GM12865 (cell line): ENCODE data around the gene RASA3.
"Not testable (repeated sequence)": the region's sequence is repeated elsewhere in the genome, so short reads cannot be mapped to it uniquely, and the experiment has no call there.

Source experiments
- DNase-seq: peaks from one replicate; pipeline ENCODE4 v3.0.0; 2010; ENCODE audit warnings: low read depth
- H3K4me3 ChIP-seq: 2 replicates; pipeline ENCODE4 v1.5.1; 2011; ENCODE audit warnings: mild to moderate bottlenecking, low read depth, low read length, control low read depth
- CTCF ChIP-seq: IDR thresholded peaks from 2 replicates; pipeline ENCODE4 v1.5.1; 2011; ENCODE audit warnings: low read length, control low read depth, low read depth, inconsistent platforms; ENCODE audit not compliant: insufficient read depth; ENCODE audit errors: missing control alignments

RASA3 gene

GRCh38 chr13:113995051-113995601 lies 137.3 kb downstream of the RASA3 start:
- no peak for DNase-seq
- no peak overlapping the region for H3K4me3 ChIP-seq
- no peak for TF ChIP-seq CTCF

GRCh38 chr13:113992276-113993005 lies 140.0 kb downstream of the RASA3 start:
- TF ChIP-seq CTCF, result no peak

GRCh38 chr13:113991676-113992179 lies 140.7 kb downstream of the RASA3 start:
- H3K4me3 ChIP-seq, result no peak overlapping the region
- no peak for TF ChIP-seq CTCF
- no peak for DNase-seq

More at GRCh38 chr13:113992276-113993005, 140.0 kb downstream of the RASA3 start:
- no peak for DNase-seq
- no peak overlapping the region for H3K4me3 ChIP-seq

DNA sequence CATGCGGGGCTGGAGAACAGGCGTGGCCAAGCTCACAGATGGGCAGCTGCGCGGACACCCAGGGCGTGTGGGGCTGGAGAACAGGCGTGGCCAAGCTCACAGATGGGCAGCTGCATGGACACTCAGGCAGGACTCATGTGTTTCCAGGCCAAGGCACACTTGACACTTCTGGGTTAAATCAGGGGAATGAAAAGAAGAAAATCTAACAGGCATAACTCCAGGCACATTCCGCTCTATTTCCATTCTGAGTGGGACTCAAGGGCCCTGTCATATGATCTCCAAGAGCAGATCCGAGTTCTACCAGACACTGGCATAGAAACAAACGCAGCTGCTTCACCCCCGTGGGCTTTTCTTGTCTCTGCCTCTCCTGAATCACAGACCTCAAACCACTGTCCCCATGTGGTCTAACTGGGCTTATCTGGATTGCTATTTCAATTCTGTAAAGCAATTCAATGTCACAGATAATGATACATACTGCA lies 141.2 kb downstream of the RASA3 start:
- TF ChIP-seq CTCF, result no peak
- no peak for DNase-seq
- H3K4me3 ChIP-seq, result no peak overlapping the region

DNA sequence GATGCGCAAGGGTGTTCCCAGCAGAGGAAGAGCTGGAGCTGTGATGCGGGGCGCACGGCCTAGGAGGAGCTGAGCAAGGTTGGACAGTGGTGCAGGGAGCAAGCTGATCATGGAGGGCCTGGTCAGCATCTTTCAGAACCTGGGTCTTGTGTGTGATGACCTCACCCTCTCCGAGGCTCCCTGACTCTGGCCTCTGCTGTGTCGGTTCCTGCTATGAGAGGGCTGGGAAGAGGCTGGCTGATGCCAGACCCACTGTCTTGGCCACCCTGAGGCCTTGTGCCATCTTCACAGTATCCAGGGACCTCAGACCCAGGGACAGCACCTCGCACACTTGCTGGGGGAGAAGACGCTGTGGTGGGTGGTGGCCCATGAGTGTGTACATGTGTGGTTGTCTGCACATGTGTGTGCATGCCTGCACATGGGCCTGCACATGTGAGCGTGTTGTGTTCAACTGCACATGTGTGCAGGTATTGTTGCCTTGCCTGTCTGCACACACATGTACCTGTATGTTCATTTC lies 142.0 kb downstream of the RASA3 start:
- DNase-seq, result no peak
- no peak for TF ChIP-seq CTCF
- no peak overlapping the region for H3K4me3 ChIP-seq

- DNase-seq, result no peak
- no peak for TF ChIP-seq CTCF
- H3K4me3 ChIP-seq, result no peak overlapping the region
Measured at GRCh38 chr13:113989585-113990300, 142.7 kb downstream of the RASA3 start.

GRCh38 chr13:113988859-113989258 lies 143.6 kb downstream of the RASA3 start:
- DNase-seq, H3K4me3 ChIP-seq: not testable (repeated sequence)
